SU-DHL-6 (cell line): ENCODE data around the gene SAMD11.

Experiments used
- H2AFZ ChIP-seq: fragments of 200-600 bp; sonication (generic); 2 replicates; pipeline ENCODE4 v1.6.1; 2014; ENCODE audit warnings: low read depth, mild to moderate bottlenecking, moderate library complexity, mixed read lengths, antibody characterized with exemption, low read length; ENCODE audit not compliant: severe bottlenecking
- H3F3A ChIP-seq: fragments of 200-600 bp; shearing (Covaris generic); 2 replicates; pipeline ENCODE4 v1.6.0; 2016; ENCODE audit warnings: antibody characterized with exemption, mild to moderate bottlenecking; ENCODE audit not compliant: insufficient read depth
- H3K27ac ChIP-seq: fragments of 200-600 bp; sonication (generic); 2 replicates; pipeline ENCODE4 v1.5.1; 2016; ENCODE audit warnings: low read depth, mild to moderate bottlenecking, low read length, moderate library complexity, mixed read lengths
- H3K27me3 ChIP-seq: fragments of 200-600 bp; sonication (generic), shearing (Covaris generic); 2 replicates; pipeline ENCODE4 v1.6.0; 2014; ENCODE audit warnings: mild to moderate bottlenecking, low read length
- H3K36me3 ChIP-seq: fragments of 200-600 bp; sonication (generic); 2 replicates; pipeline ENCODE4 v1.6.1; 2014; ENCODE audit warnings: mild to moderate bottlenecking, low read length, mixed read lengths
- H3K4me2 ChIP-seq: fragments of 300-600, 200-600 bp; shearing (Covaris generic), sonication (generic); 2 replicates; pipeline ENCODE4 v1.6.0; 2014; ENCODE audit warnings: low read length, low read depth, mild to moderate bottlenecking; ENCODE audit not compliant: poor library complexity, severe bottlenecking
- H3K4me3 ChIP-seq: fragments of 200-600 bp; sonication (generic); 2 replicates; pipeline ENCODE4 v1.5.1; 2014; ENCODE audit warnings: antibody characterized with exemption, low read length, mild to moderate bottlenecking, mixed read lengths; ENCODE audit not compliant: insufficient read depth, poor library complexity, severe bottlenecking
- H3K79me2 ChIP-seq: fragments of 200-600 bp; sonication (generic); 2 replicates; pipeline ENCODE4 v1.6.1; 2014; ENCODE audit warnings: mild to moderate bottlenecking, low read length, moderate library complexity; ENCODE audit not compliant: insufficient read depth
- H3K9ac ChIP-seq: fragments of 200-600 bp; sonication (generic); 2 replicates; pipeline ENCODE4 v1.7.0; 2014; ENCODE audit warnings: mild to moderate bottlenecking, low read length
- H3K9me2 ChIP-seq: fragments of 200-600 bp; sonication (generic); replicated peaks from 2 replicates; pipeline ENCODE4 v1.6.1; 2014; ENCODE audit warnings: low read length; ENCODE audit not compliant: insufficient read depth
- H3K9me3 ChIP-seq: fragments of 200-600 bp; sonication (generic); 2 replicates; pipeline ENCODE4 v1.6.1; 2014; ENCODE audit warnings: low read length, mixed read lengths; ENCODE audit not compliant: insufficient read depth
- H4K20me1 ChIP-seq: fragments of 200-600 bp; sonication (generic); 2 replicates; pipeline ENCODE4 v1.6.1; 2014; ENCODE audit warnings: low read depth, mild to moderate bottlenecking, antibody characterized with exemption, low read length, moderate library complexity, mixed read lengths
- CTCF ChIP-seq: fragments of 200-600 bp; sonication (generic); IDR thresholded peaks from one replicate; pipeline ENCODE4 v1.5.1; 2017; ENCODE audit warnings: antibody characterized with exemption, mild to moderate bottlenecking, low read length, moderate library complexity; ENCODE audit not compliant: insufficient read depth, poor library complexity, severe bottlenecking
- EZH2phosphoT487 ChIP-seq: fragments of 200-600 bp; sonication (generic), shearing (Covaris generic); conservative IDR thresholded peaks from 2 replicates; pipeline ENCODE4 v1.6.1; 2018; ENCODE audit warnings: mild to moderate bottlenecking, antibody characterized with exemption, low read length, moderate library complexity, mixed read lengths

SAMD11 gene

DNA sequence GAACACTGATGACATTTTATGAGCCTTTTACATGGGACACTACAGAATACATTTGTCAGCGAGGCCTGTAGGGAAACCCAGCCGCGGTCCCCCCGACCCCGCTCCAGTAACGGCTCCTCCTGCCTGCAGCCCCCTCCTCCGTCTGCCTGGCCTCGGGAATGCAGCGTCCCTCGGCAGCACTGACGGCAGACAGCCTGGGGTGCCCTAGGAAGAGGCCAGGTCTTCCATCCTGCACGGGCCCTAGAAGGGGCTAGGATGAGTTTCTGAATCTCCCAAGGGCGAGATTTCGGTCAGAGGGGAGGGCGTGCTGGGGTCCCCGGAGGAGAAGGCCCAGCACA lies 8.4 kb downstream of the SAMD11 start:
- Histone ChIP-seq H4K20me1 (no peaks in the 10 kb centered on the region), H3K9me2 (no peaks in the 10 kb centered on the region), H3K9ac (no peak overlapping the region), H2AFZ (no peak overlapping the region), H3K4me2 (no peak overlapping the region), H3K9me3 (no peaks in the 10 kb centered on the region), H3F3A (no peaks in the 10 kb centered on the region), H3K4me3 (no peak overlapping the region), H3K27ac (no peak overlapping the region), H3K79me2 (no peaks in the 10 kb centered on the region), H3K36me3 (no peaks in the 10 kb centered on the region), H3K27me3 (no peaks in the 10 kb centered on the region)
- no peak for TF ChIP-seq EZH2phosphoT487

DNA sequence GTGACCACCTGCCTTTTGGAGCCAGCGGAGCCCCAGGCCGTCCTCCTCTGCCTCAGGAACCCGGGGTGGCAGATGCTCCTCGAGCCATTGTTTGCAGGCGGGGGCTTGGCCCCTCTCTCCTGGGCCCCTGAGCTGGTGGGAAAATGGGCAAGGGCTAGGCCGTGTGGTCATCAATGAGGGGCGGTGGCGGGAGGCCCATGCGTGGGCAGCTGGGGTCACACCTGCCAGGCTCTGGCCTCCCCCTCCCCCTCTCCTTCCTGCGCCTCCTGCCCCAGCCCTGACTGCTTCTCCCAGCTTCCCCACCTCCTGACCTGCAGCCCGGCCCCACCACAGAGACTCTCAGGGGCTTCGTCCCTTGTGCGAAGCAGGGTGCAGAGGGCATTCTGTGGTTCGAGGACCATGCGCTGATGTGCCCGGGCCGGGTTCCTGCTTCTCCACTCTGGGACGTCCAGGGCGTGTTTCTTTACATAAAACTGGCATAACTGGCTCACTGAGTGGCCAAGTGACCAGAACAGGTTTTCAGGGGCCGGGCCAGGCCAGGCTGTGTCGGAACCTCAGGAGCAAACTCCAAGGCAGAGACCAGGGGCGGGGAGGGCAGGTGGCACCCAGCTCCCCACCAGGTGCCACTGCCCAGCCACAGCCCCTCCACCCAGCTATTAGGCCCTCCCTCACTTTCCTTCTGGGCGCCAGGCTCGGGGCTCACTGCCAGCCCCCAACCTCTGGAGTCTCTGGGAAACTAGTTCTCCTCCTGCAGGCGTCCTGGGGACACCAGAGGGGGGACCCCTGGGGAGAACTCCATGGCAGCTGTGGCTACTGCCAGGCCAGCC lies 9.3 kb downstream of the SAMD11 start:
- no peaks in the 10 kb centered on the region for H3K9me3 ChIP-seq
- no peak overlapping the region for H3K4me3 ChIP-seq
- no peaks in the 10 kb centered on the region for H3K9me2 ChIP-seq
- H3K27me3 ChIP-seq: no peaks in the 10 kb centered on the region
- H3K4me2 ChIP-seq: no peak overlapping the region
- no peaks in the 10 kb centered on the region for H3K36me3 ChIP-seq
- no peak for TF ChIP-seq CTCF
- no peak for TF ChIP-seq EZH2phosphoT487
- H4K20me1 ChIP-seq: no peaks in the 10 kb centered on the region
- no peak overlapping the region for H3K9ac ChIP-seq
- H3K79me2 ChIP-seq: no peaks in the 10 kb centered on the region
- no peaks in the 10 kb centered on the region for H3F3A ChIP-seq
- no peak overlapping the region for H3K27ac ChIP-seq
- H2AFZ ChIP-seq: no peak overlapping the region

- Histone ChIP-seq H2AFZ (no peak overlapping the region), H3K9me2 (no peaks in the 10 kb centered on the region), H3K4me2 (no peak overlapping the region), H3F3A (no peaks in the 10 kb centered on the region), H4K20me1 (no peaks in the 10 kb centered on the region), H3K27me3 (no peaks in the 10 kb centered on the region), H3K36me3 (no peaks in the 10 kb centered on the region), H3K4me3 (no peak overlapping the region), H3K9ac (no peak overlapping the region), H3K9me3 (no peaks in the 10 kb centered on the region), H3K27ac (no peak overlapping the region), H3K79me2 (no peaks in the 10 kb centered on the region)
- TF ChIP-seq CTCF (no peak), EZH2phosphoT487 (no peak)
These were observed 9.8 kb downstream of the SAMD11 start for GRCh38 chr1:933603-933940.

DNA sequence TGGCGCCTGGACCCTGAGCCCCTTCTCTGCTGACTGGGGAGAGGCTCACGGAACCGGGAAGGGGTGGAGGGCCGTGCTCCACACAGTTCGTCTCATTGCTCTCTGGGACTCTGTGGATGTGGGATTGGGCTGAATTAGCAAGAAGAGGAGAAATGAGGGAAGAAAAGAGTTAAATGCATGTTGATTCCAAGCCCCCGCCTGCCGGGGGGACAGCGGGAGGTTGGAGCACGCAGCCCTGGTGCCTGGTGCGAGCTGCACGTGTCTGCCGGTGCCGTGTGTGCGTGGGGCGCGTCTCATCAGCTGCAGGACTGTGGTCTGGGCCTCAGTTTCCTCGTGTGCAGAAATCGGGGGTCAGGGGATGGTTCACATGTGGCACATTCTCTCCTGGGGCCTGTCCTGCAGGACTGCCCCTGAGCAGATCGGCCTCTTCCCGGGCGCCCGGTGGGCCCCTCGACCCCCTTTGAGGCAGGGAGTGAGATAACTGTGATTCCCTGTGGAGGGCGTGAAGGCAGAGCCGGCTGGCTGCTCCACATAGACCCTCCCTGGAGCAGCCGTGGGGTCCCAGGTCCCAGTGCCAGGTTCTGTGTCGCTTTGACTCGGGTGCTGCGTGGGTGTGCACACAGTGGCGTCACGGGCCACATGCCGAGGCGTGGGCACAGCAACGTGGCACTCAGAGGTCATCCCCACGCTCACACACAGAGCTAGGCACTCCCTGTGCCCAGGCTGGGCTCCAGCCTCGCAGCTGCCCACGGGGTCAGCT lies 11.4 kb downstream of the SAMD11 start:
- Histone ChIP-seq H3K4me2 (no peak overlapping the region), H3K9me3 (no peaks in the 10 kb centered on the region), H3K36me3 (no peaks in the 10 kb centered on the region), H3K27ac (no peak overlapping the region), H3F3A (no peaks in the 10 kb centered on the region), H2AFZ (no peak overlapping the region), H3K79me2 (no peaks in the 10 kb centered on the region), H3K27me3 (no peaks in the 10 kb centered on the region), H4K20me1 (no peaks in the 10 kb centered on the region), H3K9ac (no peak overlapping the region), H3K4me3 (no peak overlapping the region), H3K9me2 (no peaks in the 10 kb centered on the region)
- TF ChIP-seq EZH2phosphoT487: no peak
- TF ChIP-seq CTCF: no peak
